A549 (cell line): ENCODE measurements around the gene TXNRD1. TPM values are rescaled to one million over a fixed set of nuclear protein-coding genes. Genes with fewer than 3 reads are reported as not detected.

Experiments
- ATAC-seq, 2 experiments: fragments of 200-7000 bp in 1 of 2; fragments of >200 bp in 1 of 2; cut with Nextera tagmentation in 1 of 2; cut with Tn5 transposase in 1 of 2; 3 replicates each; pipeline versions ENCODE4 v1.8.0 to v1.9.1; 2018 to 2020; ENCODE audit warnings: mild to moderate bottlenecking in 1 of 2, moderate library complexity in 1 of 2
- CTCF ChIA-PET: fragments of 300-600 bp; sonication (Branson Sonifier 250); formaldehyde crosslinking; extraction: SDS; loops from one replicate; lab custom pipeline; 2021; ENCODE audit warnings: antibody characterized with exemption, inconsistent platforms; lab: Yijun Ruan, JAX
- POLR2A ChIA-PET: fragments of 350-600 bp; formaldehyde crosslinking; extraction: SDS; loops from one replicate; lab custom pipeline; 2021; ENCODE audit warnings: antibody characterized with exemption, inconsistent platforms; lab: Yijun Ruan, JAX
- DNase-seq, 2 experiments: peaks; one replicate each; pipeline versions ENCODE4 v3.0.0 to v3.0.0-alpha.2; 2011 to 2016; ENCODE audit warnings: low read depth in 1 of 2, low spot score in 1 of 2
- FAIRE-seq: peaks from 2 replicates; lab custom pipeline; 2011; peaks lifted over from hg19 to GRCh38; lab: Jason Lieb, UNC
- H3K27ac ChIP-seq, 2 experiments: fragments of >200 bp; sonication (Bioruptor Twin); formaldehyde crosslinking; 3 replicates each; pipeline ENCODE4 v1.5.1; 2016 to 2017
- H3K4me1 ChIP-seq: fragments of >200 bp; sonication (Bioruptor Twin); formaldehyde crosslinking; 3 replicates; pipeline ENCODE4 v1.6.1; 2016
- H3K4me2 ChIP-seq: fragments of >200 bp; sonication (Bioruptor Twin); formaldehyde crosslinking; 3 replicates; pipeline ENCODE4 v1.6.1; 2016
- H3K4me3 ChIP-seq: fragments of >200 bp; sonication (Bioruptor Twin); formaldehyde crosslinking; 3 replicates; pipeline ENCODE4 v1.5.1; 2016
- H3K9me3 ChIP-seq: fragments of >200 bp; sonication (Bioruptor Twin); formaldehyde crosslinking; 3 replicates; pipeline ENCODE4 v1.6.1; 2016
- ATOH8 ChIP-seq: fragments of 250-450 bp; sonication (Bioruptor Pico); IDR thresholded peaks from 2 replicates; pipeline ENCODE4 v1.5.0; 2020; ENCODE audit warnings: low read depth, mild to moderate bottlenecking, moderate library complexity
- BCL3 ChIP-seq: fragments of >200 bp; sonication (Bioruptor Twin); formaldehyde crosslinking; IDR thresholded peaks from 3 replicates; pipeline ENCODE4 v1.6.1; 2016
- CBX8 ChIP-seq: fragments of 200-600 bp; sonication (generic); IDR thresholded peaks from 2 replicates; pipeline ENCODE4 v1.6.1; 2016
- CEBPB ChIP-seq, 2 experiments: fragments of >200 bp in 1 of 2; sonication (Bioruptor Twin) in 1 of 2; formaldehyde crosslinking in 1 of 2; IDR thresholded peaks; 2 replicates each; pipeline ENCODE4 v1.6.1; 2012 to 2016
- CHD2 ChIP-seq: fragments of 150-350 bp; IDR thresholded peaks from 2 replicates; pipeline ENCODE4 v1.6.1; 2014; ENCODE audit warnings: low read length; ENCODE audit not compliant: partially characterized antibody
- CHD4 ChIP-seq: fragments of 200-600 bp; sonication (generic); IDR thresholded peaks from 2 replicates; pipeline ENCODE4 v1.6.1; 2016; ENCODE audit warnings: antibody characterized with exemption, mild to moderate bottlenecking, borderline replicate concordance
- EHF ChIP-seq: fragments of 250-450 bp; sonication (Bioruptor Pico); IDR thresholded peaks from 2 replicates; pipeline ENCODE4 v1.5.0; 2020; ENCODE audit warnings: mild to moderate bottlenecking
- EP300 ChIP-seq, 2 experiments: fragments of >200 bp; sonication (Bioruptor Twin); formaldehyde crosslinking; IDR thresholded peaks; 2 replicates in 1 of 2; 3 replicates in 1 of 2; pipeline ENCODE4 v1.6.1; 2016 to 2017
- ESRRA ChIP-seq: fragments of 150-350 bp; IDR thresholded peaks from 2 replicates; pipeline ENCODE4 v1.6.1; 2014; ENCODE audit warnings: mild to moderate bottlenecking, low read length, borderline replicate concordance
- FOSB ChIP-seq: fragments of 250-450 bp; sonication (Bioruptor Pico); IDR thresholded peaks from 2 replicates; pipeline ENCODE4 v1.5.0; 2020; ENCODE audit warnings: mild to moderate bottlenecking, moderate library complexity
- FOSL2 ChIP-seq, 2 experiments: fragments of 450-650 bp in 1 of 2; fragments of >200 bp in 1 of 2; sonication (Bioruptor Twin) in 1 of 2; formaldehyde crosslinking; IDR thresholded peaks; 2 replicates each; pipeline versions ENCODE4 v1.5.0 to v1.6.1; 2016 to 2020; ENCODE audit warnings: mild to moderate bottlenecking in 1 of 2, moderate library complexity in 1 of 2
- FOXS1 ChIP-seq: fragments of 250-450 bp; sonication (Bioruptor Pico); IDR thresholded peaks from 2 replicates; pipeline ENCODE4 v1.5.0; 2020; ENCODE audit warnings: mild to moderate bottlenecking, moderate library complexity
- GATA3 ChIP-seq: IDR thresholded peaks from 2 replicates; pipeline ENCODE4 v1.6.1; 2012; ENCODE audit warnings: borderline replicate concordance
- HDAC2 ChIP-seq: fragments of 200-600 bp; sonication (generic); IDR thresholded peaks from 2 replicates; pipeline ENCODE4 v1.6.1; 2016
- HES2 ChIP-seq: fragments of >200 bp; sonication (Bioruptor Twin); formaldehyde crosslinking; IDR thresholded peaks from 2 replicates; pipeline ENCODE4 v1.6.1; 2016
- HMGXB4 ChIP-seq: fragments of 250-450 bp; sonication (Bioruptor Pico); IDR thresholded peaks from 2 replicates; pipeline ENCODE4 v1.5.0; 2021; ENCODE audit warnings: mild to moderate bottlenecking, moderate library complexity, borderline replicate concordance
- JUN ChIP-seq, 2 experiments: fragments of >200 bp; sonication (Bioruptor Twin); formaldehyde crosslinking; IDR thresholded peaks; 2 replicates in 1 of 2; 3 replicates in 1 of 2; pipeline ENCODE4 v1.6.1; 2016 to 2017
- JUNB ChIP-seq: fragments of >200 bp; sonication (Bioruptor Twin); formaldehyde crosslinking; IDR thresholded peaks from 2 replicates; pipeline ENCODE4 v1.6.1; 2016
- KDM1A ChIP-seq: fragments of 200-600 bp; sonication (generic); IDR thresholded peaks from 2 replicates; pipeline ENCODE4 v1.6.1; 2016; ENCODE audit warnings: low read depth, mild to moderate bottlenecking
- MAFK ChIP-seq: fragments of 450-650 bp; IDR thresholded peaks from 2 replicates; pipeline ENCODE4 v1.6.1; 2014; ENCODE audit not compliant: partially characterized antibody
- MAZ ChIP-seq: fragments of 150-350 bp; IDR thresholded peaks from 2 replicates; pipeline ENCODE4 v1.6.1; 2014; ENCODE audit warnings: antibody characterized with exemption, low read depth, low read length, borderline replicate concordance
- NFE2L2 ChIP-seq: fragments of 150-350 bp; conservative IDR thresholded peaks from 2 replicates; pipeline ENCODE4 v1.6.1; 2014; ENCODE audit warnings: low read length
- NPAS2 ChIP-seq: fragments of 250-450 bp; sonication (Bioruptor Pico); IDR thresholded peaks from 2 replicates; pipeline ENCODE4 v1.8.0; 2022; ENCODE audit warnings: mild to moderate bottlenecking, moderate library complexity, borderline replicate concordance
- NR3C1 ChIP-seq: fragments of >200 bp; sonication (Bioruptor Twin); formaldehyde crosslinking; IDR thresholded peaks from 3 replicates; pipeline ENCODE4 v1.6.1; 2017
- POLR2A ChIP-seq: IDR thresholded peaks from 2 replicates; pipeline ENCODE4 v1.6.1; 2012; ENCODE audit warnings: mild to moderate bottlenecking, low read length
- POLR2AphosphoS2 ChIP-seq: conservative IDR thresholded peaks from 2 replicates; pipeline ENCODE4 v1.6.1; 2012; ENCODE audit warnings: low read length, improper control_type of control experiment, inconsistent platforms
- RAD21 ChIP-seq, 2 experiments: fragments of >200 bp in 1 of 2; sonication (Bioruptor Twin) in 1 of 2; formaldehyde crosslinking in 1 of 2; IDR thresholded peaks in 1 of 2; conservative IDR thresholded peaks in 1 of 2; 2 replicates in 1 of 2; 3 replicates in 1 of 2; pipeline ENCODE4 v1.6.1; 2012 to 2018; ENCODE audit warnings: inconsistent platforms in 1 of 2
- TFCP2L1 ChIP-seq: fragments of 250-450 bp; sonication (Bioruptor Pico); IDR thresholded peaks from 2 replicates; pipeline ENCODE4 v1.5.0; 2021; ENCODE audit warnings: mild to moderate bottlenecking
- TP53 ChIP-seq: fragments of 250-450 bp; sonication (Bioruptor Pico); IDR thresholded peaks from 2 replicates; pipeline ENCODE4 v1.5.0; 2021; ENCODE audit warnings: mild to moderate bottlenecking, moderate library complexity
- USF2 ChIP-seq: fragments of 450-650 bp; IDR thresholded peaks from 2 replicates; pipeline ENCODE4 v1.6.1; 2014; ENCODE audit warnings: antibody characterized with exemption
- ZC3H11A ChIP-seq: fragments of 450-650 bp; IDR thresholded peaks from 2 replicates; pipeline ENCODE4 v1.6.1; 2014; ENCODE audit warnings: antibody characterized with exemption, mild to moderate bottlenecking
- ZNF302 ChIP-seq: fragments of 250-450 bp; sonication (Bioruptor Pico); IDR thresholded peaks from 2 replicates; pipeline ENCODE4 v1.9.0; 2021; ENCODE audit warnings: inconsistent platforms, mild to moderate bottlenecking, moderate library complexity
- ZSCAN20 ChIP-seq: fragments of 250-450 bp; sonication (Bioruptor Pico); IDR thresholded peaks from 2 replicates; pipeline ENCODE4 v1.8.0; 2022; ENCODE audit warnings: mild to moderate bottlenecking, moderate library complexity
- WGBS: methylation state at CpG from one replicate; pipeline ENCODE4 v1.1.6; 2017; ENCODE audit errors: missing lambda C conversion rate; 5-methylcytosine and 5-hydroxymethylcytosine counted together
- polyA plus RNA-seq, 4 experiments: library from polyadenylated mRNA; depleted of rRNA in 3 of 4; stranded (reverse); fragments of >200 nt; fragmentation: RNase III in 1 of 4; extraction: RNeasy Plus Mini Kit Qiagen cat#74134 plus additional on column Dnase treatment in 1 of 4; gene quantifications; 2 replicates in 3 of 4; 3 replicates in 1 of 4; pipeline ENCODE4 v1.2.3, GENCODE V29; 2011 to 2017

The TXNRD1 gene
- polyA plus RNA-seq, 2 of the 4 experiments (the other 2 are of a cell fraction), result 899 to 1,230 TPM

- DNase-seq (no peak), FAIRE-seq (no peak), ATAC-seq (peak; percentile 0; a peak in 3 of 6 replicates)
- H3K9me3 ChIP-seq, result peaks cover 10% of the 10 kb centered on the region
- CTCF ChIA-PET, result interaction anchor here (1.2 to 1.6 kb wide), 2 partner anchors 15 to 27 kb away, joined by 3 to 5 read pairs; no protein-coding TSS in a partner anchor
- peak; percentile 21 for TF ChIP-seq GATA3
- TF ChIP-seq POLR2AphosphoS2, result peak; percentile 99
- 0 out of 3 replicates have a peak, but pooled peaks have one; percentile 16 for TF ChIP-seq BCL3
- TF ChIP-seq POLR2A, result no peak
- no peak for TF ChIP-seq NR3C1
- 0 out of 2 replicates have a peak, but pooled peaks have one; percentile 31 for TF ChIP-seq KDM1A
- no peak for TF ChIP-seq JUNB
- peak; percentile 17 for TF ChIP-seq CHD2
- peak; percentile 46 for TF ChIP-seq MAFK
- H3K4me3 ChIP-seq, result no peak overlapping the region
- H3K4me1 ChIP-seq, result peaks cover 73% of the 10 kb centered on the region
- WGBS, result 55% methylated on average over 7 of the region's 7 CpGs
- POLR2A ChIA-PET, result no interaction called here
- H3K4me2 ChIP-seq, result no peak overlapping the region
- peak overlapping the region in 1 of 2 experiments; percentile 59; a peak in 3 of 6 replicates for H3K27ac ChIP-seq
Observed at GRCh38 chr12:104354868-104355570, 139.4 kb downstream of the TXNRD1 start.

- H3K4me2 ChIP-seq, result no peak overlapping the region
- DNase-seq (peak in 1 of 2 experiments; percentile 67), FAIRE-seq (no peak), ATAC-seq (peak; percentile 12 to 27)
- ChIA-PET CTCF (interaction anchor here (1.3 kb wide), 1 partner anchor 154 kb away, joined by 3 read pairs; no protein-coding TSS in a partner anchor), POLR2A (no interaction called here)
- H3K27ac ChIP-seq, result peak overlapping the region in 1 of 2 experiments; percentile 59; a peak in 4 of 6 replicates
- peaks cover 67% of the 10 kb centered on the region for H3K4me1 ChIP-seq
- 45% methylated on average over 3 of the region's 3 CpGs for WGBS
- peaks cover 16% of the 10 kb centered on the region for H3K9me3 ChIP-seq
- no peak overlapping the region for H3K4me3 ChIP-seq
- TF ChIP-seq HMGXB4 (CRISPR knock-in tag) (peak; percentile 95), ZSCAN20 (CRISPR knock-in tag) (peak; percentile 82), ESRRA (no peak), ZNF302 (no peak), NPAS2 (CRISPR knock-in tag) (no peak), ATOH8 (CRISPR knock-in tag) (peak; percentile 97), ZC3H11A (no peak; the same call in 1 of the 2 replicates), NFE2L2 (no peak), CEBPB (IDR thresholded peaks at IDR 0.05) (no peak), FOSB (CRISPR knock-in tag) (peak; percentile 99), CHD4 (no peak), EHF (CRISPR knock-in tag) (peak; percentile 94), MAZ (no peak), TFCP2L1 (peak; percentile 99), MAFK (no peak), EP300 (IDR thresholded peaks at IDR 0.05) (no peak), POLR2A (no peak), KDM1A (no peak; the same call in 1 of the 2 replicates), JUNB (no peak), HDAC2 (no peak), TP53 (CRISPR knock-in tag) (peak; percentile 99), FOXS1 (CRISPR knock-in tag) (0 out of 2 replicates have a peak, but pooled peaks have one; percentile 55), RAD21 (conservative IDR thresholded peaks at IDR 0.05 in 1 of 2, IDR thresholded peaks at IDR 0.05 in 1 of 2) (no peak), JUN (IDR thresholded peaks at IDR 0.05) (peak in 1 of 2 experiments; percentile 13; a peak in 1 of 5 replicates), CBX8 (no peak), FOSL2 (IDR thresholded peaks at IDR 0.05) (no peak), FOSL2 (CRISPR knock-in tag; IDR thresholded peaks at IDR 0.05) (peak; percentile 71), HES2 (no peak), USF2 (no peak), GATA3 (no peak)
Observed at GRCh38 chr12:104355630-104356029, 140.1 kb downstream of the TXNRD1 start.
